Measurements from ENCODE around the gene MACROD2. TPM values are rescaled to one million over a fixed set of nuclear protein-coding genes. Genes with fewer than 3 reads are reported as not detected.

Gene MACROD2
- total and polyA plus RNA-seq, 7 donors: 0.20 to 4.8 (median 0.87) TPM

DNA sequence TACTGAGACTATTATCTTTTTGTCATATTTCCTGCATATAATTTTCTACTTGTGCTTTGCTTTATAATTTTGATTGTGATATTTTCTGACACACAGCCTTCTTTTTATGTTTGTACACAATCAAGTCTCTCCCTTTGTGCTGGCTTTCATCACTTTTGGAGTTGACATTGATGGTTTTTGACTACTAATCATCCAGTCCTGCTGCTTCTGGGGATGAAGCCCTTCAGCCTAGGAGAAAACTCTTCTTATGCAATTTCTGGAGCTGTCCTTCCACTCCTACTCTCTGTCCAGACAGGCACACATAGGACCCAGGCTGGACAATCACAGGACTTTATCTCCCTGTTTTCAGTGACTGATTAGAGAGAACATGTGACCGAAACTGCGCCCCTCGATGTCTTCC is 2063.0 kb downstream of the MACROD2 start:
- Histone ChIP-seq H3K36me3 (ENCODE audit: insufficient read depth in 1 of 2, low read depth in 1 of 2) (no peaks in the 10 kb centered on the region), H3K4me1 (no peaks in the 10 kb centered on the region), H3K27ac (no peak overlapping the region), H3K27me3 (ENCODE audit: insufficient read depth in 3 of 3, low read length in 2 of 3) (no peaks in the 10 kb centered on the region), H3K4me3 (no peak overlapping the region), H3K9me3 (no peaks in the 10 kb centered on the region)
- no peak for ATAC-seq
- no peak for DNase-seq
- intact Hi-C loops (cut with DNase I): no loop called here
- TF ChIP-seq, protein P1, sequence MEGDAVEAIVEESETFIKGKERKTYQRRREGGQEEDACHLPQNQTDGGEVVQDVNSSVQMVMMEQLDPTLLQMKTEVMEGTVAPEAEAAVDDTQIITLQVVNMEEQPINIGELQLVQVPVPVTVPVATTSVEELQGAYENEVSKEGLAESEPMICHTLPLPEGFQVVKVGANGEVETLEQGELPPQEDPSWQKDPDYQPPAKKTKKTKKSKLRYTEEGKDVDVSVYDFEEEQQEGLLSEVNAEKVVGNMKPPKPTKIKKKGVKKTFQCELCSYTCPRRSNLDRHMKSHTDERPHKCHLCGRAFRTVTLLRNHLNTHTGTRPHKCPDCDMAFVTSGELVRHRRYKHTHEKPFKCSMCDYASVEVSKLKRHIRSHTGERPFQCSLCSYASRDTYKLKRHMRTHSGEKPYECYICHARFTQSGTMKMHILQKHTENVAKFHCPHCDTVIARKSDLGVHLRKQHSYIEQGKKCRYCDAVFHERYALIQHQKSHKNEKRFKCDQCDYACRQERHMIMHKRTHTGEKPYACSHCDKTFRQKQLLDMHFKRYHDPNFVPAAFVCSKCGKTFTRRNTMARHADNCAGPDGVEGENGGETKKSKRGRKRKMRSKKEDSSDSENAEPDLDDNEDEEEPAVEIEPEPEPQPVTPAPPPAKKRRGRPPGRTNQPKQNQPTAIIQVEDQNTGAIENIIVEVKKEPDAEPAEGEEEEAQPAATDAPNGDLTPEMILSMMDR (IDR thresholded peaks at IDR 0.05): no peak
- 96 to 99% (median 97%) methylated on average over 3 of the region's 3 CpGs for WGBS, 3 donors

DNA sequence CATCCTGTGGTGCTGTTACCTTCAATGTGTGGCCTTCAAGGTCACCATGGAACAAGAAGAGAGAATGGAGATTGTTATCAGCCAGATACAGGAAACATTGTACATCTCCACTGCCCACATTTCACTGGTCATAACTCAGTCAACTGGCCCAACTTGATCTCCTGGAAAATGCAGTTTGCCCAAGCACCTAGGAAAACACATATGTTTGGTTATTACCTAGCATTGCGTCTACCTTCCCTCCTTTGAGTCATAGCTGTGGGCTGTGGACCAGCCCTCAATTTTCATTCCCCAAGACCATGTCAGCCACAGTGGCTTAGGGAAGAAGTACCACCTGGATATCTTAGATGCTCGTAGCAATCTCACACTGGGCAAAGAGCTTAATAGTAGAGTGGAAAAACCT is 2064.5 kb downstream of the MACROD2 start:
- TF ChIP-seq, protein P1 (IDR thresholded peaks at IDR 0.05): no peak
- 94 to 98% (median 98%) methylated on average over 2 of the region's 2 CpGs for WGBS, 3 donors
- intact Hi-C loops (cut with DNase I): no loop called here
- DNase-seq: no peak
- Histone ChIP-seq H3K9me3 (no peaks in the 10 kb centered on the region), H3K36me3 (ENCODE audit: insufficient read depth in 1 of 2, low read depth in 1 of 2) (no peaks in the 10 kb centered on the region), H3K27me3 (ENCODE audit: insufficient read depth in 3 of 3, low read length in 2 of 3) (no peaks in the 10 kb centered on the region), H3K27ac (no peak overlapping the region), H3K4me3 (no peak overlapping the region), H3K4me1 (no peaks in the 10 kb centered on the region)
- ATAC-seq: no peak

DNA sequence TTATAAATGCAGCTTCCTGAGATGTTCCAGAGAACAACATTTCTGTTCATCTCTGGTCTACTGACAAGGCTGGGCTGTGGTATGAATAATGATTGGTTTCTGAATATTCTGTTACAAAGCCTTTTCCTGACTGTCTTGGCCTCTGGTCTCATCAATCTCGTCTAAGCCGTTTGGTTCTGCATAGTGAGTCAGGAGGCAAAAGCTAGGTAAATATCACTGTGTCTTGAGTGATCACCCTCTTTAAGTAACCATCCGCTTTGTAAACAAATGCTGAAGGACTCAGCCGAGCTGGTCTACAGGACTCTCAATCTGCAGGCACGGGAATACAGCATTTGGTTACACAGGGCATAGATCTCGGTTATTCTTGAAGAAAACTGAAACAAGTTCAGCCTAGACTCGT is 2066.0 kb downstream of the MACROD2 start:
- H3K4me3 ChIP-seq: no peak overlapping the region

GRCh38 chr20:16062661-16063581 is 2067.6 kb downstream of the MACROD2 start:
- H3K27me3 ChIP-seq (ENCODE audit: insufficient read depth in 3 of 3, low read length in 2 of 3): no peaks in the 10 kb centered on the region
- no peaks in the 10 kb centered on the region for H3K4me1 ChIP-seq
- intact Hi-C loops (cut with DNase I): no loop called here
- H3K27ac ChIP-seq: no peak overlapping the region
- H3K36me3 ChIP-seq (ENCODE audit: insufficient read depth in 1 of 2, low read depth in 1 of 2): no peaks in the 10 kb centered on the region
- H3K4me3 ChIP-seq: no peak overlapping the region
- no peak for ATAC-seq
- TF ChIP-seq, protein P1 (IDR thresholded peaks at IDR 0.05): no peak
- WGBS, 3 donors: 76 to 81% (median 80%) methylated on average over 10 of the region's 10 CpGs
- no peak for DNase-seq
- H3K9me3 ChIP-seq: no peaks in the 10 kb centered on the region

More for the DNA sequence above, 2066.0 kb downstream of the MACROD2 start:
- ATAC-seq (no peak), DNase-seq (no peak)
- no peak overlapping the region for H3K27ac ChIP-seq
- TF ChIP-seq, protein P1 (IDR thresholded peaks at IDR 0.05): no peak
- H3K27me3 ChIP-seq (ENCODE audit: insufficient read depth in 3 of 3, low read length in 2 of 3): no peaks in the 10 kb centered on the region
- WGBS, 3 donors: 83 to 90% (median 89%) methylated on average over 7 of the region's 7 CpGs
- no peaks in the 10 kb centered on the region for H3K36me3 ChIP-seq (ENCODE audit: insufficient read depth in 1 of 2, low read depth in 1 of 2)
- no peaks in the 10 kb centered on the region for H3K9me3 ChIP-seq
- intact Hi-C loops (cut with DNase I): no loop called here
- no peaks in the 10 kb centered on the region for H3K4me1 ChIP-seq

All from psoas muscle (tissue), 8 donors.